K562 (cell line): ENCODE results near the gene HARS1. TPM values are rescaled to one million over a fixed set of nuclear protein-coding genes. Genes with fewer than 3 reads are reported as not detected.

Experiments used
- ATAC-seq: fragments of 200-7000 bp; cut with Tn5 transposase; 3 replicates; pipeline ENCODE4 v1.9.1; 2020; ENCODE audit warnings: moderate library complexity
- BruUV-seq: library from RNA; stranded (reverse); fragments of 400-500 nt; replicated peaks from 2 replicates; lab custom pipeline; 2021; lab: Mats Ljungman, UMichigan
- CTCF ChIA-PET: fragments of 300-600 bp; formaldehyde crosslinking; extraction: SDS; loops from one replicate; lab custom pipeline; 2021; ENCODE audit warnings: low intra/inter-chr PET ratio; lab: Yijun Ruan, JAX
- POLR2A ChIA-PET: fragments of 300-600, 350-650 bp; sonication (Branson Sonifier 250); formaldehyde crosslinking; extraction: SDS; loops from one replicate; lab custom pipeline; 2021; ENCODE audit warnings: antibody characterized with exemption, inconsistent platforms; lab: Yijun Ruan, JAX
- DNase-seq, 4 experiments: peaks; one replicate each; pipeline versions ENCODE4 v3.0.0 to v3.0.0-alpha.2; 2011 to 2018; ENCODE audit warnings: low spot score in 3 of 4, mixed read lengths in 3 of 4; ENCODE audit errors: extremely low read depth in 1 of 4
- FAIRE-seq: peaks from 2 replicates; lab custom pipeline; 2011; peaks lifted over from hg19 to GRCh38; lab: Jason Lieb, UNC
- H2AFZ ChIP-seq: 2 replicates; pipeline ENCODE4 v1.6.0; 2011; ENCODE audit warnings: low read depth, low read length, control low read depth, inconsistent platforms
- H3K27ac ChIP-seq: fragments of 200-600 bp; 3 replicates; pipeline ENCODE4 v1.8.0; 2011; ENCODE audit warnings: low read depth, mild to moderate bottlenecking, control low read depth, inconsistent platforms, low read length, moderate library complexity, mixed read lengths; ENCODE audit errors: extremely low read depth
- H3K27me3 ChIP-seq, 2 experiments: fragments of 300-600 bp in 1 of 2; 2 replicates in 1 of 2; 3 replicates in 1 of 2; pipeline versions ENCODE4 v1.6.0 to v1.8.0; 2011; ENCODE audit warnings: inconsistent platforms in 2 of 2, low read length in 2 of 2, mild to moderate bottlenecking in 1 of 2, mixed read lengths in 1 of 2, moderate library complexity in 1 of 2; ENCODE audit not compliant: control insufficient read depth in 2 of 2, insufficient read depth in 2 of 2
- H3K36me3 ChIP-seq: fragments of 300-600 bp; 3 replicates; pipeline ENCODE4 v1.8.0; 2011; ENCODE audit warnings: mild to moderate bottlenecking, low read length, inconsistent platforms; ENCODE audit not compliant: control insufficient read depth, insufficient read depth
- H3K4me1 ChIP-seq, 2 experiments: fragments of 200-600 bp in 1 of 2; replicated peaks in 1 of 2; 2 replicates in 1 of 2; 3 replicates in 1 of 2; pipeline versions ENCODE4 v1.5.1 to v1.8.0; 2011; ENCODE audit warnings: inconsistent platforms in 2 of 2, low read length in 2 of 2, mild to moderate bottlenecking in 1 of 2, mixed read lengths in 1 of 2, moderate library complexity in 1 of 2; ENCODE audit not compliant: control insufficient read depth in 2 of 2, insufficient read depth in 2 of 2
- H3K4me2 ChIP-seq: 2 replicates; pipeline ENCODE4 v1.6.1; 2011; ENCODE audit warnings: low read length, control low read depth, inconsistent platforms, mixed read lengths; ENCODE audit not compliant: insufficient read depth
- H3K4me3 ChIP-seq: fragments of 200-600 bp; sonication (generic), shearing (Covaris generic); 2 replicates; pipeline ENCODE4 v1.5.1; 2016; ENCODE audit warnings: control low read depth, inconsistent platforms
- H3K79me2 ChIP-seq: fragments of 200-600 bp; 3 replicates; pipeline ENCODE4 v1.8.0; 2011; ENCODE audit warnings: low read length, inconsistent platforms; ENCODE audit not compliant: control insufficient read depth, insufficient read depth
- H3K9ac ChIP-seq, 2 experiments: 2 replicates each; pipeline versions ENCODE4 v1.6.0 to v1.6.1; 2011; ENCODE audit warnings: low read depth in 2 of 2, low read length in 2 of 2, control low read depth in 1 of 2, inconsistent platforms in 1 of 2, mild to moderate bottlenecking in 1 of 2, mixed read lengths in 1 of 2; ENCODE audit not compliant: insufficient read depth in 1 of 2
- H3K9me1 ChIP-seq: one replicate; pipeline ENCODE4 v1.6.0; 2011; ENCODE audit warnings: inconsistent platforms, mild to moderate bottlenecking, low read length, moderate library complexity; ENCODE audit not compliant: control insufficient read depth, insufficient read depth
- H3K9me3 ChIP-seq: replicated peaks from 2 replicates; pipeline ENCODE4 v1.5.1; 2011; ENCODE audit warnings: low read depth, low read length, inconsistent platforms; ENCODE audit not compliant: control insufficient read depth, insufficient read depth
- H4K20me1 ChIP-seq: replicated peaks from 2 replicates; pipeline ENCODE4 v1.6.1; 2011; ENCODE audit warnings: low read length, inconsistent platforms, mixed read lengths; ENCODE audit not compliant: control insufficient read depth, insufficient read depth
- ARNT ChIP-seq, 2 experiments: fragments of 450-650 bp; IDR thresholded peaks; 2 replicates each; pipeline ENCODE4 v1.6.1; 2016; ENCODE audit warnings: mild to moderate bottlenecking in 1 of 2
- ATF1 ChIP-seq, 2 experiments: fragments of 450-650 bp in 1 of 2; IDR thresholded peaks; 2 replicates each; pipeline ENCODE4 v1.6.1; 2016; ENCODE audit warnings: missing compliant biosample characterization in 1 of 2, missing genetic modification characterization in 1 of 2
- ETV5 ChIP-seq: sonication (generic); formaldehyde crosslinking; IDR thresholded peaks from 2 replicates; pipeline ENCODE4 v1.4.0; 2020; ENCODE audit warnings: low read depth, mild to moderate bottlenecking, missing genetic modification reagents
- PHB ChIP-seq: fragments of 250-450 bp; sonication (Bioruptor Pico); IDR thresholded peaks from 2 replicates; pipeline ENCODE4 v1.5.0; 2021
- POLR2G ChIP-seq: fragments of 200-400 bp; formaldehyde crosslinking; IDR thresholded peaks from 2 replicates; pipeline ENCODE4 v1.6.1; 2017; ENCODE audit warnings: low read depth, mild to moderate bottlenecking, antibody characterized with exemption, low read length, moderate library complexity
- RBFOX2 ChIP-seq: fragments of 200-400 bp; formaldehyde crosslinking; IDR thresholded peaks from 2 replicates; pipeline ENCODE4 v1.6.1; 2017; ENCODE audit warnings: low read depth, mild to moderate bottlenecking, low read length, moderate library complexity
- WGBS: fragments of 100-300 bp; shearing (Covaris generic); methylation state at CpG from one replicate; pipeline ENCODE4 v1.1.6; 2016; ENCODE audit warnings: low coverage, mixed read lengths; ENCODE audit not compliant: insufficient coverage; ENCODE audit errors: missing lambda C conversion rate; 5-methylcytosine and 5-hydroxymethylcytosine counted together
- in situ Hi-C: fragments of 300-500 bp; cut with MboI; formaldehyde crosslinking; loops from 4 replicates; pipeline ENCODE4 v1.15.0; 2018; ENCODE audit warnings: inconsistent platforms, mixed read lengths
- intact Hi-C: fragments of 100-400 bp; cut with micrococcal nuclease; formaldehyde crosslinking; loops from 2 replicates; pipeline ENCODE4 v1.14.2; 2022
- polyA plus RNA-seq, 8 experiments: library from polyadenylated mRNA; depleted of rRNA in 4 of 8; stranded (reverse) in 5 of 8; unstranded in 3 of 8; fragments of >200 nt; fragmentation: Nextera tagmentation in 2 of 8; fragmentation: Illumina TruSeq in 1 of 8; extraction: Ambion mirVana in 2 of 8; extraction: Trizol in 1 of 8; gene quantifications; 2 replicates each; pipeline versions ENCODE4 v1.2.1 to v1.2.3, GENCODE V29; 2011 to 2014; ENCODE audit warnings: inconsistent platforms in 1 of 8, missing spikeins in 1 of 8
- total RNA-seq, 7 experiments: library from RNA; depleted of rRNA in 6 of 7; stranded (reverse); fragments of >200 nt in 6 of 7; fragmentation: Illumina TruSeq in 2 of 7; extraction: Trizol in 2 of 7; gene quantifications; 2 replicates each; pipeline versions ENCODE4 v1.2.1 to v1.2.3, GENCODE V29; 2011 to 2021; ENCODE audit warnings: low replicate concordance in 1 of 7
- TF ChIP-seq, protein P1 (sequence below): sonication (generic); formaldehyde crosslinking; IDR thresholded peaks from 2 replicates; pipeline ENCODE4 v1.8.0; 2023; ENCODE audit warnings: mild to moderate bottlenecking, missing genetic modification reagents
- TF ChIP-seq, protein P2 (sequence below): fragments of 450-650 bp; IDR thresholded peaks from 2 replicates; pipeline ENCODE4 v1.6.1; 2017; ENCODE audit warnings: antibody characterized with exemption, mild to moderate bottlenecking

The HARS1 gene
- total and polyA plus RNA-seq, 9 of the 15 experiments (the other 6 are each of a cell fraction or from before 2014, with no cell fraction given), result 13.5 to 88.5 (median 75.2) TPM

DNA sequence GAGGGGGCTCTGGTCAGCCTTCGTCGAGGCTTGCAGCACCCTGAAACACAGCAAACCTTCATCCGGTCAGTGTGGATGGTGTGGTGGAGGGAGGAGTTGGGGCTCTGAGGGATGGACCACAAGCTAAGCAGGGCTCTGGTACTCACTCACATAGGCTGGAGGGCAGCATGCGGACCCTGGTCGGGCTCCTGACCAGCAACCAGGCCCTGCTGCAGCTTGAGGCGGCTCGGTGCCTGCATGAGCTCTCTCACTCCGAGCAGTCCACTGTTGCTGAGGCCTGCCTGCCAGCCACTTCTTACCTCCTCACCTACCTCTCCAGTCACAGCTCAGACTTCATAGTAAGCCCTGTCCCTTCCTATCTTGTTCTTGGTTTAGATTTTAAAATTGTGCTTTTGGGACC, 49.5 kb downstream of the HARS1 start:
- no peaks in the 10 kb centered on the region for H3K9me3 ChIP-seq
- no peaks in the 10 kb centered on the region for H3K9me1 ChIP-seq
- no peak overlapping the region for H3K4me3 ChIP-seq
- ATAC-seq, result no peak
- peaks cover 10 to 20% of the 10 kb centered on the region in 2 experiments; a peak in 4 of 5 replicates for H3K4me1 ChIP-seq
- peak overlapping the region in 1 of 2 experiments; percentile 64; a peak in 2 of 4 replicates for H3K9ac ChIP-seq
- no peak for DNase-seq
- FAIRE-seq, result no peak
- no peak overlapping the region for H3K27ac ChIP-seq
- 92% methylated on average over 6 of the region's 8 CpGs for WGBS
- no peaks in the 10 kb centered on the region; a peak in 1 of 5 replicates for H3K27me3 ChIP-seq
- intact Hi-C loops (no loop called here), in situ Hi-C loops (loop anchor here (5.0 kb wide), 1 partner anchor 74 kb away; no protein-coding TSS in a partner anchor)
- ChIA-PET POLR2A (interaction anchor here (0.7 to 1.9 kb wide), 8 partner anchors 11 to 283 kb away, joined by 3 to 10 read pairs (median 4); partner anchors contain the start of genes EIF4EBP3, HARS1, HARS2 and ZMAT2), CTCF (no interaction called here)
- no peak overlapping the region for H2AFZ ChIP-seq
- TF ChIP-seq, protein P1, sequence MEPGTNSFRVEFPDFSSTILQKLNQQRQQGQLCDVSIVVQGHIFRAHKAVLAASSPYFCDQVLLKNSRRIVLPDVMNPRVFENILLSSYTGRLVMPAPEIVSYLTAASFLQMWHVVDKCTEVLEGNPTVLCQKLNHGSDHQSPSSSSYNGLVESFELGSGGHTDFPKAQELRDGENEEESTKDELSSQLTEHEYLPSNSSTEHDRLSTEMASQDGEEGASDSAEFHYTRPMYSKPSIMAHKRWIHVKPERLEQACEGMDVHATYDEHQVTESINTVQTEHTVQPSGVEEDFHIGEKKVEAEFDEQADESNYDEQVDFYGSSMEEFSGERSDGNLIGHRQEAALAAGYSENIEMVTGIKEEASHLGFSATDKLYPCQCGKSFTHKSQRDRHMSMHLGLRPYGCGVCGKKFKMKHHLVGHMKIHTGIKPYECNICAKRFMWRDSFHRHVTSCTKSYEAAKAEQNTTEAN, result no peak
- no peak for TF ChIP-seq PHB (CRISPR knock-in tag)
- TF ChIP-seq RBFOX2, result peak; percentile 36; the same call in 1 of the 2 replicates
- peak; percentile 32; the same call in 1 of the 2 replicates for TF ChIP-seq POLR2G
- TF ChIP-seq, protein P2, sequence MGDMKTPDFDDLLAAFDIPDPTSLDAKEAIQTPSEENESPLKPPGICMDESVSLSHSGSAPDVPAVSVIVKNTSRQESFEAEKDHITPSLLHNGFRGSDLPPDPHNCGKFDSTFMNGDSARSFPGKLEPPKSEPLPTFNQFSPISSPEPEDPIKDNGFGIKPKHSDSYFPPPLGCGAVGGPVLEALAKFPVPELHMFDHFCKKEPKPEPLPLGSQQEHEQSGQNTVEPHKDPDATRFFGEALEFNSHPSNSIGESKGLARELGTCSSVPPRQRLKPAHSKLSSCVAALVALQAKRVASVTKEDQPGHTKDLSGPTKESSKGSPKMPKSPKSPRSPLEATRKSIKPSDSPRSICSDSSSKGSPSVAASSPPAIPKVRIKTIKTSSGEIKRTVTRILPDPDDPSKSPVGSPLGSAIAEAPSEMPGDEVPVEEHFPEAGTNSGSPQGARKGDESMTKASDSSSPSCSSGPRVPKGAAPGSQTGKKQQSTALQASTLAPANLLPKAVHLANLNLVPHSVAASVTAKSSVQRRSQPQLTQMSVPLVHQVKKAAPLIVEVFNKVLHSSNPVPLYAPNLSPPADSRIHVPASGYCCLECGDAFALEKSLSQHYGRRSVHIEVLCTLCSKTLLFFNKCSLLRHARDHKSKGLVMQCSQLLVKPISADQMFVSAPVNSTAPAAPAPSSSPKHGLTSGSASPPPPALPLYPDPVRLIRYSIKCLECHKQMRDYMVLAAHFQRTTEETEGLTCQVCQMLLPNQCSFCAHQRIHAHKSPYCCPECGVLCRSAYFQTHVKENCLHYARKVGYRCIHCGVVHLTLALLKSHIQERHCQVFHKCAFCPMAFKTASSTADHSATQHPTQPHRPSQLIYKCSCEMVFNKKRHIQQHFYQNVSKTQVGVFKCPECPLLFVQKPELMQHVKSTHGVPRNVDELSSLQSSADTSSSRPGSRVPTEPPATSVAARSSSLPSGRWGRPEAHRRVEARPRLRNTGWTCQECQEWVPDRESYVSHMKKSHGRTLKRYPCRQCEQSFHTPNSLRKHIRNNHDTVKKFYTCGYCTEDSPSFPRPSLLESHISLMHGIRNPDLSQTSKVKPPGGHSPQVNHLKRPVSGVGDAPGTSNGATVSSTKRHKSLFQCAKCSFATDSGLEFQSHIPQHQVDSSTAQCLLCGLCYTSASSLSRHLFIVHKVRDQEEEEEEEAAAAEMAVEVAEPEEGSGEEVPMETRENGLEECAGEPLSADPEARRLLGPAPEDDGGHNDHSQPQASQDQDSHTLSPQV, result no peak
- no peak for TF ChIP-seq ARNT (IDR thresholded peaks at IDR 0.05)
- TF ChIP-seq ETV5 (CRISPR knock-in tag), result no peak
- no peak for TF ChIP-seq ATF1 (CRISPR knock-in tag; IDR thresholded peaks at IDR 0.05)
- TF ChIP-seq ATF1 (tag; IDR thresholded peaks at IDR 0.05), result no peak
- H3K79me2 ChIP-seq, result peaks cover 45% of the 10 kb centered on the region
- H4K20me1 ChIP-seq, result no peaks in the 10 kb centered on the region; the same call in 1 of the 2 replicates
- peaks cover 58% of the 10 kb centered on the region for H3K36me3 ChIP-seq
- H3K4me2 ChIP-seq, result no peak overlapping the region
- BruUV-seq, result no TSS peak
